ENCODE measurements around the gene RPS29.

The RPS29 gene

DNA sequence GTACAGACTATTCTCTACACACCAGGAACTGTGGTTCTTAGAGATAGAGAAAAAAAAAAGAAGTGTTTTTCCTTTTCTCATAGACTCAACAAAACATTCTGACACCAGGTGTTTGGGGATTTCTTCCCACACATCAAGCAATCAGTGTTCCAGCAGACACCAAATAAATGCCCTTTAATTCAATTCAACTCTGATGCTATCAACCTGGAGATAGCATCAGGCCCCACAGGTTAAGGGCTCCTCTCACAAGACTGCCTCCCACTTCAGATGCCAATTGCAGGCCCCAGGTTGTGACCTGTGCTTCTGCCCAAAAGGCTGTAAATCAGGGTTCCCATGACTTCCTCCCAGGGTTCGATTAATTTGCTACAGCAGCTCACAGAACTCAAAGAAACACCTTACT is 36.7 kb downstream of the RPS29 start:
- DNase-seq, result no peak

GRCh38 chr14:49546766-49547165 is 39.4 kb downstream of the RPS29 start:
- DNase-seq, result no peak

- no peak for DNase-seq
Measured at GRCh38 chr14:49545716-49546115, 40.5 kb downstream of the RPS29 start.

DNA sequence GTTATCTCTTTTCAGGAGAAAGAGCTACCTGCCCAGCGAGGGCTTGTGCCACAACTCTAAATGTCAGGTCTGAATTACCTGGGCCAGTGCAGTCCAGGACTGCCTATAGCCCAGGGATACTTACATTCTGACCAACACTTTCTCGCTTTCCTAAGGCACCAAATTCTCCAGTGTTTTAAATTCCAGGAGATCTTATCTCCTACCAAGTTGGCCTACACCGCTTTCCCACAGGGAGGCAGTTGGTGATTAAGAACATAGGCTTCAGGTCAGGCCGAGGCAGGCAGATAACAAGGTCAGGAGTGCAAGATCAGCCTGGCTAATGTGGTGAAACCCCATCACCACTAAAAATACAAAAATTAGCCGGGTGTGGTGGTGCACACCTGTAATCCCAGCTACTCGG is 41.1 kb downstream of the RPS29 start:
- DNase-seq, result no peak

GRCh38 chr14:49541049-49541448 is 45.1 kb downstream of the RPS29 start:
- no peak for DNase-seq

DNA sequence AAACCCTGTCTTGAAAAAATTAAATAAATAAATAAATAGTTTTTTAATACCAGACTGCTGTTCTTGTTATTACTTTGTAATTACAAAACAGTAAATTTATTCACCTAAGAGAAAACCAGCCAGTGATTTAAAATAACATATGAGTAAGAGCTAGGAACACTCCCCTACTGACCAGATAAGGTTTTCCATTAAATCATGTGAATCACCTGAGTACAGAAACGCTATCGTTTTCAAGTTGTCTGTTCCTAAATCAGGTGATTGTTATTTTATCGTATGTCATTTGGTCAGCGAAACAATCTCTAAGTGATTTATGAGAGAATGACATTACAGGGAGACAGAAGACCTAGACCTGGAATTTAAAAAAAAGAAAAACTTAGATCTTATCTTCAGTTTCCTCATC is 47.3 kb downstream of the RPS29 start:
- DNase-seq, result no peak
